ENCODE measurements around the gene UST.

DNA sequence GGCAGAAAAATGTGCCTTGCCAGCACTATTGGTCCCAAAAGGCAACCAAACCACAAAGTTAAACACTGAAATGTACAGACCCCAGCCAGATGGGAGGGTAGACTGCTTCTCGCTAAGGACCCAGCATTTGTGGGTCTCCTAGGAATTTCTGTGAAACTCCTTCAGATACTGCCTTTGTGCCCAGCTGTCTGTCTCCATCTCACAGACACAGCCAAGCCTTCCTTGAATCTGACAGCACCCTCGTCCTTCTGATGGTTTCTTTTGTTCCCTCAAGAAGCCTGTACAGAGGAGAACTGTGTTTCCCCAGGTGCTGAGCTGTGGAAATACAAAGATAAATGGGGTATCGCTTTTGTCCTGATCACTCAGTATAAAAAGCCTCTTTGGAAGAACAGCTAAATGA is 316.6 kb downstream of the UST start:
- TF ChIP-seq, protein P1, sequence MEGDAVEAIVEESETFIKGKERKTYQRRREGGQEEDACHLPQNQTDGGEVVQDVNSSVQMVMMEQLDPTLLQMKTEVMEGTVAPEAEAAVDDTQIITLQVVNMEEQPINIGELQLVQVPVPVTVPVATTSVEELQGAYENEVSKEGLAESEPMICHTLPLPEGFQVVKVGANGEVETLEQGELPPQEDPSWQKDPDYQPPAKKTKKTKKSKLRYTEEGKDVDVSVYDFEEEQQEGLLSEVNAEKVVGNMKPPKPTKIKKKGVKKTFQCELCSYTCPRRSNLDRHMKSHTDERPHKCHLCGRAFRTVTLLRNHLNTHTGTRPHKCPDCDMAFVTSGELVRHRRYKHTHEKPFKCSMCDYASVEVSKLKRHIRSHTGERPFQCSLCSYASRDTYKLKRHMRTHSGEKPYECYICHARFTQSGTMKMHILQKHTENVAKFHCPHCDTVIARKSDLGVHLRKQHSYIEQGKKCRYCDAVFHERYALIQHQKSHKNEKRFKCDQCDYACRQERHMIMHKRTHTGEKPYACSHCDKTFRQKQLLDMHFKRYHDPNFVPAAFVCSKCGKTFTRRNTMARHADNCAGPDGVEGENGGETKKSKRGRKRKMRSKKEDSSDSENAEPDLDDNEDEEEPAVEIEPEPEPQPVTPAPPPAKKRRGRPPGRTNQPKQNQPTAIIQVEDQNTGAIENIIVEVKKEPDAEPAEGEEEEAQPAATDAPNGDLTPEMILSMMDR (IDR thresholded peaks at IDR 0.05) = no peak
- TF ChIP-seq POLR2AphosphoS5 (IDR thresholded peaks at IDR 0.05) (no peak), POLR2A (IDR thresholded peaks at IDR 0.05) (no peak), EP300 (IDR thresholded peaks at IDR 0.05; ENCODE audit: low read depth) (no peak)
